H1 (cell line): ENCODE data around the gene EYA4. TPM values are rescaled to one million over a fixed set of nuclear protein-coding genes. Genes with fewer than 3 reads are reported as not detected.

Experiments used
- CTCF ChIA-PET: fragments of 300-600 bp; sonication (Branson Sonifier 250); formaldehyde crosslinking; loops from one replicate; lab custom pipeline; 2021; ENCODE audit not compliant: partially characterized antibody; lab: Charles Lee
- POLR2A ChIA-PET: fragments of 300-600 bp; sonication (Branson Sonifier 250); formaldehyde crosslinking; loops from one replicate; lab custom pipeline; 2021; ENCODE audit warnings: inconsistent platforms; ENCODE audit not compliant: partially characterized antibody; lab: Charles Lee
- DNase-seq, 2 experiments: peaks; one replicate each; pipeline versions ENCODE4 v3.0.0 to v3.0.0-alpha.2; 2010 to 2022; ENCODE audit warnings: low spot score in 2 of 2, low read depth in 1 of 2, mixed read lengths in 1 of 2
- FAIRE-seq: peaks from 2 replicates; lab custom pipeline; 2011; peaks lifted over from hg19 to GRCh38; lab: Jason Lieb, UNC
- H2AFZ ChIP-seq: 2 replicates; pipeline ENCODE4 v1.8.1; 2012; ENCODE audit warnings: low read length, inconsistent platforms
- H2AK5ac ChIP-seq: 2 replicates; pipeline ENCODE4 v1.6.1; 2013; ENCODE audit warnings: low read depth, low read length
- H2BK120ac ChIP-seq: replicated peaks from 2 replicates; pipeline ENCODE3; 2013; ENCODE audit warnings: low read depth, low read length, inconsistent platforms
- H2BK12ac ChIP-seq: 2 replicates; pipeline ENCODE4 v1.6.1; 2013; ENCODE audit warnings: low read depth, low read length
- H2BK15ac ChIP-seq: 2 replicates; pipeline ENCODE4 v1.6.1; 2013; ENCODE audit warnings: low read length
- H2BK20ac ChIP-seq: 2 replicates; pipeline ENCODE4 v1.6.1; 2013; ENCODE audit warnings: low read length
- H2BK5ac ChIP-seq: 2 replicates; pipeline ENCODE4 v1.6.1; 2013; ENCODE audit warnings: low read depth, low read length
- H3K14ac ChIP-seq: 2 replicates; pipeline ENCODE4 v1.6.1; 2013; ENCODE audit warnings: inconsistent platforms; ENCODE audit not compliant: insufficient read length
- H3K18ac ChIP-seq: 2 replicates; pipeline ENCODE4 v1.6.1; 2013; ENCODE audit warnings: low read length; ENCODE audit errors: extremely low read depth
- H3K23ac ChIP-seq: 2 replicates; pipeline ENCODE4 v1.6.1; 2013; ENCODE audit warnings: inconsistent platforms; ENCODE audit not compliant: insufficient read length
- H3K23me2 ChIP-seq: 2 replicates; pipeline ENCODE4 v1.6.1; 2013; ENCODE audit warnings: low read depth, low read length
- H3K27ac ChIP-seq: 2 replicates; pipeline ENCODE4 v1.6.1; 2011; ENCODE audit warnings: low read depth, low read length, inconsistent platforms
- H3K27me3 ChIP-seq, 4 experiments: replicated peaks in 1 of 4; 1 replicate in 1 of 4; 2 replicates in 3 of 4; pipeline versions ENCODE4 v1.6.1 to v1.8.1; 2011 to 2013; ENCODE audit warnings: low read length in 3 of 4, mild to moderate bottlenecking in 3 of 4, inconsistent platforms in 2 of 4, mixed read lengths in 2 of 4, moderate library complexity in 1 of 4; ENCODE audit not compliant: control insufficient read depth in 3 of 4, insufficient read depth in 3 of 4; ENCODE audit errors: extremely low read depth in 1 of 4
- H3K36me3 ChIP-seq, 4 experiments: 2 replicates each; pipeline versions ENCODE4 v1.6.1 to v1.8.1; 2011 to 2013; ENCODE audit warnings: mild to moderate bottlenecking in 4 of 4, low read length in 3 of 4, moderate library complexity in 2 of 4, control low read depth in 1 of 4, inconsistent platforms in 1 of 4; ENCODE audit not compliant: insufficient read depth in 4 of 4, control insufficient read depth in 2 of 4
- H3K4ac ChIP-seq: replicated peaks from 2 replicates; pipeline ENCODE3; 2013; ENCODE audit warnings: low read length, low read depth, mixed read lengths, inconsistent platforms; ENCODE audit not compliant: insufficient read length
- H3K4me1 ChIP-seq, 4 experiments: replicated peaks in 1 of 4; 1 replicate in 1 of 4; 2 replicates in 3 of 4; pipeline versions ENCODE4 v1.6.1 to v1.8.1; 2011 to 2013; ENCODE audit warnings: low read length in 3 of 4, inconsistent platforms in 2 of 4, mixed read lengths in 1 of 4; ENCODE audit not compliant: insufficient read depth in 4 of 4, control insufficient read depth in 3 of 4
- H3K4me2 ChIP-seq, 2 experiments: 2 replicates each; pipeline versions ENCODE4 v1.6.1 to v1.8.1; 2011 to 2013; ENCODE audit warnings: low read depth in 2 of 2, low read length in 2 of 2, control low read depth in 1 of 2, inconsistent platforms in 1 of 2, mild to moderate bottlenecking in 1 of 2; ENCODE audit not compliant: insufficient read depth in 1 of 2
- H3K4me3 ChIP-seq, 4 experiments: fragments of 200-600, 300-600 bp in 1 of 4; sonication (generic), shearing (Covaris generic), sonication (Bioruptor Twin) in 1 of 4; 2 replicates each; pipeline versions ENCODE4 v1.5.1 to v1.8.1; 2011 to 2016; ENCODE audit warnings: low read length in 4 of 4, low read depth in 3 of 4, control low read depth in 2 of 4, inconsistent platforms in 2 of 4, mild to moderate bottlenecking in 2 of 4, mixed read lengths in 1 of 4, moderate library complexity in 1 of 4; ENCODE audit not compliant: insufficient read depth in 2 of 4; ENCODE audit errors: extremely low read depth in 1 of 4
- H3K56ac ChIP-seq: replicated peaks from 2 replicates; pipeline ENCODE3; 2013; ENCODE audit warnings: low read depth, mild to moderate bottlenecking, mixed read lengths, low read length, inconsistent platforms; ENCODE audit not compliant: insufficient read length
- H3K79me1 ChIP-seq: 2 replicates; pipeline ENCODE4 v1.6.1; 2013; ENCODE audit warnings: low read depth, low read length, control low read depth
- H3K79me2 ChIP-seq, 2 experiments: 2 replicates each; pipeline versions ENCODE4 v1.6.1 to v1.8.1; 2012 to 2013; ENCODE audit warnings: low read length in 2 of 2, mild to moderate bottlenecking in 2 of 2, inconsistent platforms in 1 of 2; ENCODE audit not compliant: insufficient read depth in 2 of 2, control insufficient read depth in 1 of 2
- H3K9ac ChIP-seq, 4 experiments: replicated peaks in 1 of 4; 1 replicate in 1 of 4; 2 replicates in 3 of 4; pipeline versions ENCODE4 v1.6.1 to v1.8.1; 2011 to 2013; ENCODE audit warnings: low read depth in 3 of 4, low read length in 3 of 4, control low read depth in 2 of 4, mild to moderate bottlenecking in 2 of 4, moderate library complexity in 2 of 4, inconsistent platforms in 1 of 4; ENCODE audit errors: extremely low read depth in 1 of 4
- H3K9me3 ChIP-seq, 2 experiments: 2 replicates each; pipeline versions ENCODE4 v1.6.1 to v1.8.1; 2012 to 2013; ENCODE audit warnings: mild to moderate bottlenecking in 2 of 2, moderate library complexity in 2 of 2, control low read depth in 1 of 2, inconsistent platforms in 1 of 2, low read depth in 1 of 2, low read length in 1 of 2, mixed read lengths in 1 of 2; ENCODE audit not compliant: insufficient read depth in 2 of 2
- H4K20me1 ChIP-seq, 2 experiments: replicated peaks in 1 of 2; 2 replicates each; pipeline versions ENCODE3 to v1.8.1; 2011 to 2013; ENCODE audit warnings: inconsistent platforms in 2 of 2, low read length in 2 of 2, mild to moderate bottlenecking in 1 of 2; ENCODE audit not compliant: insufficient read depth in 2 of 2, control insufficient read depth in 1 of 2
- H4K5ac ChIP-seq: 2 replicates; pipeline ENCODE4 v1.6.1; 2013; ENCODE audit warnings: low read length, low read depth, mixed read lengths, inconsistent platforms; ENCODE audit not compliant: insufficient read length
- H4K8ac ChIP-seq: 2 replicates; pipeline ENCODE4 v1.8.0; 2013; ENCODE audit warnings: mild to moderate bottlenecking, moderate library complexity, low read length, inconsistent platforms; ENCODE audit not compliant: insufficient read depth; ENCODE audit errors: extremely low read depth
- H4K91ac ChIP-seq: replicated peaks from 2 replicates; pipeline ENCODE3; 2013; ENCODE audit warnings: low read length, mixed read lengths, inconsistent platforms; ENCODE audit not compliant: insufficient read length
- BACH1 ChIP-seq: IDR thresholded peaks from 2 replicates; pipeline ENCODE4 v1.6.1; 2012; ENCODE audit warnings: low read length, improper control_type of control experiment
- BRCA1 ChIP-seq: IDR thresholded peaks from 2 replicates; pipeline ENCODE4 v1.6.1; 2012; ENCODE audit warnings: low read depth, low read length, improper control_type of control experiment
- CBX5 ChIP-seq: fragments of 300-800, 300-1000 bp; sonication (generic); IDR thresholded peaks from 2 replicates; pipeline ENCODE4 v1.7.1; 2016; ENCODE audit warnings: antibody characterized with exemption, low read length, low read depth
- CEBPB ChIP-seq: IDR thresholded peaks from 2 replicates; pipeline ENCODE4 v1.6.1; 2012; ENCODE audit warnings: low read depth, low read length
- CHD2 ChIP-seq: IDR thresholded peaks from 2 replicates; pipeline ENCODE4 v1.6.1; 2012; ENCODE audit warnings: low read length, improper control_type of control experiment
- CTBP2 ChIP-seq: IDR thresholded peaks from 2 replicates; pipeline ENCODE4 v1.7.0; 2011; ENCODE audit warnings: borderline replicate concordance, mild to moderate bottlenecking, moderate library complexity, mixed read lengths, low read length; ENCODE audit not compliant: insufficient read depth, insufficient read length
- EZH2 ChIP-seq: fragments of 200-600 bp; sonication (generic); IDR thresholded peaks from 2 replicates; pipeline ENCODE4 v1.7.1; 2012; ENCODE audit warnings: low read depth, mild to moderate bottlenecking, moderate library complexity, low read length, inconsistent platforms; ENCODE audit not compliant: severe bottlenecking
- GABPA ChIP-seq: IDR thresholded peaks from 2 replicates; pipeline ENCODE4 v1.6.1; 2011; ENCODE audit warnings: mild to moderate bottlenecking, low read length, moderate library complexity, borderline replicate concordance; ENCODE audit not compliant: insufficient read depth
- JUN ChIP-seq: IDR thresholded peaks from 2 replicates; pipeline ENCODE4 v1.6.1; 2011; ENCODE audit warnings: low read depth, mild to moderate bottlenecking, improper control_type of control experiment, low read length
- KDM4A ChIP-seq: IDR thresholded peaks from one replicate; pipeline ENCODE4 v1.7.1; 2012; ENCODE audit warnings: low read depth, mild to moderate bottlenecking, moderate library complexity, low read length, inconsistent platforms; ENCODE audit not compliant: severe bottlenecking
- RBBP5 ChIP-seq: IDR thresholded peaks from 2 replicates; pipeline ENCODE4 v1.7.1; 2012; ENCODE audit warnings: low read depth, mild to moderate bottlenecking, inconsistent platforms, low read length, moderate library complexity, borderline replicate concordance
- RFX5 ChIP-seq: IDR thresholded peaks from 2 replicates; pipeline ENCODE4 v1.6.1; 2011; ENCODE audit warnings: low read depth, low read length, improper control_type of control experiment, borderline replicate concordance
- SIN3A ChIP-seq, 2 experiments: IDR thresholded peaks in 1 of 2; conservative IDR thresholded peaks in 1 of 2; 2 replicates each; pipeline ENCODE4 v1.6.1; 2011 to 2012; ENCODE audit warnings: low read length in 2 of 2, improper control_type of control experiment in 1 of 2, low read depth in 1 of 2, mild to moderate bottlenecking in 1 of 2
- TBP ChIP-seq: IDR thresholded peaks from 2 replicates; pipeline ENCODE4 v1.6.1; 2011; ENCODE audit warnings: low read depth, low read length, improper control_type of control experiment
- YY1 ChIP-seq: IDR thresholded peaks from 2 replicates; pipeline ENCODE4 v1.6.1; 2011; ENCODE audit warnings: low read depth, mild to moderate bottlenecking, low read length
- WGBS, 2 experiments: shearing (Covaris generic) in 1 of 2; methylation state at CpG; one replicate each; pipeline versions ENCODE4 v1.1.6 to v1.1.7; 2013 to 2015; ENCODE audit warnings: low lambda C conversion rate in 2 of 2, mixed read lengths in 2 of 2, inconsistent platforms in 1 of 2, low coverage in 1 of 2, missing lambda C conversion rate in 1 of 2; ENCODE audit not compliant: insufficient replicate concordance in 2 of 2, insufficient coverage in 1 of 2, insufficient read length in 1 of 2; ENCODE audit errors: extremely low coverage in 1 of 2, missing lambda C conversion rate in 1 of 2; 5-methylcytosine and 5-hydroxymethylcytosine counted together
- polyA plus RNA-seq, 7 experiments: library from polyadenylated mRNA; depleted of rRNA in 3 of 7; stranded (reverse) in 5 of 7; unstranded in 2 of 7; fragments of >200 nt in 5 of 7; fragments of 200-250 nt in 2 of 7; gene quantifications; 1 replicate in 5 of 7; 2 replicates in 1 of 7; 4 replicates in 1 of 7; pipeline versions ENCODE4 v1.2.1 to v1.2.3, GENCODE V29; 2011 to 2013; ENCODE audit warnings: missing spikeins in 2 of 7, mixed read lengths in 2 of 7
- total RNA-seq: library from RNA; stranded (reverse); fragmentation: NEBNext Ultra II Directional; extraction: Animal tissue kit (Norgen Biotek cat#: 25700); gene quantifications from 2 replicates; pipeline ENCODE4 v1.2.1, GENCODE V29; 2021

EYA4 gene
- total and polyA plus RNA-seq, 2 of the 8 experiments (the other 6 are each of a cell fraction or from before 2014, with no cell fraction given): 0.06 to 0.17 TPM

GRCh38 chr6:133428295-133428694 is 187.1 kb downstream of the EYA4 start:
- Histone ChIP-seq H2BK12ac (no peak overlapping the region), H3K79me1 (no peaks in the 10 kb centered on the region), H4K20me1 (no peaks in the 10 kb centered on the region), H2BK20ac (no peak overlapping the region), H2AFZ (no peak overlapping the region), H3K9me3 (no peaks in the 10 kb centered on the region), H2BK5ac (no peak overlapping the region)
- DNase-seq: no peak
- CTCF ChIA-PET: no interaction called here
- TF ChIP-seq CBX5 (no peak), RFX5 (no peak), CHD2 (no peak), CEBPB (no peak), TBP (no peak), SIN3A (conservative IDR thresholded peaks at IDR 0.05 in 1 of 2, IDR thresholded peaks at IDR 0.05 in 1 of 2; ENCODE audit: low read depth in 1 of 2, low read length in 2 of 2) (no peak), YY1 (no peak), EZH2 (no peak), JUN (no peak), CTBP2 (no peak), BRCA1 (no peak), GABPA (no peak), RBBP5 (no peak), KDM4A (no peak), BACH1 (no peak)
- TF ChIP-seq, all 59 proteins: peak for 0
- POLR2A ChIA-PET: no interaction called here
- H3K14ac ChIP-seq: no peak overlapping the region
- H3K23me2 ChIP-seq: no peaks in the 10 kb centered on the region; the same call in 1 of the 2 replicates
- no peak overlapping the region for H3K4ac ChIP-seq
- H3K79me2 ChIP-seq: no peaks in the 10 kb centered on the region
- H4K91ac ChIP-seq: no peak overlapping the region
- no peaks in the 10 kb centered on the region for H3K36me3 ChIP-seq
- H3K4me2 ChIP-seq: no peak overlapping the region
- no peak for FAIRE-seq
- H2AK5ac ChIP-seq: no peak overlapping the region
- H3K18ac ChIP-seq: no peak overlapping the region
- H3K27me3 ChIP-seq: no peaks in the 10 kb centered on the region
- H3K27ac ChIP-seq: no peak overlapping the region
- H3K4me1 ChIP-seq: peaks cover 0 to 7% (median 5%) of the 10 kb centered on the region in 4 experiments; a peak in 3 of 7 replicates
- no peak overlapping the region for H4K5ac ChIP-seq
- no peak overlapping the region for H3K9ac ChIP-seq
- H4K8ac ChIP-seq: no peak overlapping the region
- H2BK120ac ChIP-seq: no peak overlapping the region
- no peak overlapping the region for H2BK15ac ChIP-seq
- no peak overlapping the region for H3K23ac ChIP-seq
- no peak overlapping the region for H3K56ac ChIP-seq
- WGBS, 2 experiments: 94% methylated on average over 3 of the region's 3 CpGs; no CpG with 5 or more reads in 1 of the 2 experiments
- no peak overlapping the region for H3K4me3 ChIP-seq
